HG02938 (cell line): ENCODE measurements around the gene USP6.
"Not testable (repeated sequence)": the region's sequence is repeated elsewhere in the genome, so short reads cannot be mapped to it uniquely, and the experiment has no call there.

Experiments used
- ATAC-seq: cut with Tn5 transposase; IDR thresholded peaks from one replicate; pipeline ENCODE4 v1.9.1; 2021; ENCODE audit warnings: mild to moderate bottlenecking, moderate library complexity; ENCODE audit not compliant: unreplicated experiment

USP6 gene

DNA sequence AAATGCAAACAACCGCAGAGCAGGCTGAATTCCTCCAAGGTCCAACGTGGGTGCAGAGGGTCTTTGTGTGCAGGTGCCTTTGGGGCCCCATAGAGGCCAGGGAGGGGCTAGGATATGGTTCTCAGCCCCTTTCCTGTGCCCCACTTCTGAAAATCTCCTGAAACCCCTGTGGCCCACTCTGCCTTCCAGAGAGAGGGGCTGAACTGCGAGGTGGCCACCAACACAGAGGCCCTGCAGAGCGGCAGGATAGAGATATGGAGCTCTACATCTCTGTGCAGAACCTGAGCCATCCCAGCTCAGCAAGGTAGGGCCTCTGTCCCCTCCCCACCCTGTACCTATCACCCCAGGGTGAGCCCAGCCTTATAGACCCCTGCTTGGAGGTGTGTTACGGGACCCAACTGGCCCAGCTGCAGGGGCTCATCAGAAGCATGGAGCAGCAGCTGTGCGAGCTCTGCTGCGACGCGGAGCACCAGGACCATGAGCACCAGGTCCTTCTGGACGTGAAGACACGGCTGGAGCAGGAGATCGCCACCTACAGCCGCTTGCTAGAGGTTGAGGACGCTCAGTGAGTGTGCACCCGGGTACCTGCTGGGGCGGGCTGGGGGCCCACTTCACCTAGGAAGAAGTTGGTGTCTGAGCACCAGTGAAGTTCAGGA lies 5.5 kb downstream of the USP6 start:
- ATAC-seq: no peak

DNA sequence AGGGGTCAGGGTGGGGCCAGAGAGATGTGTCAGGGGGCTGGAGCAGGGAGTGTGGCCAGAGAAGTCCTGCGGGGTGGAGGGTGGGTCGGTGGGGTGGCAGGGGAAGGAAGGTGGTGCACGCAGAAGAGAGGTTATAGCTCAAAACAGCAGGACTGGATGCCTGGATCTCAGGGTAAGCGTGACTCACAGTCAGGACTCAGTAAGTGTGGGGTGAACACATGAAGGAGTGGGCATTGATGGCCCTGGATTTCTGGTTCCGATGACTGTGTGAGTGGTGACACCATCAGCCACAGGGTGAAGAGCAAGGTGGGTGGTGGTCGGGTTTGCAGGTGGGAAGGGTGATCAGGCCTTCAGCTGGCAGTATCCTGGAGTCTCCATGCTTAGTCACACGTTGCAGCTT lies 6.2 kb downstream of the USP6 start:
- ATAC-seq: not testable (repeated sequence)

DNA sequence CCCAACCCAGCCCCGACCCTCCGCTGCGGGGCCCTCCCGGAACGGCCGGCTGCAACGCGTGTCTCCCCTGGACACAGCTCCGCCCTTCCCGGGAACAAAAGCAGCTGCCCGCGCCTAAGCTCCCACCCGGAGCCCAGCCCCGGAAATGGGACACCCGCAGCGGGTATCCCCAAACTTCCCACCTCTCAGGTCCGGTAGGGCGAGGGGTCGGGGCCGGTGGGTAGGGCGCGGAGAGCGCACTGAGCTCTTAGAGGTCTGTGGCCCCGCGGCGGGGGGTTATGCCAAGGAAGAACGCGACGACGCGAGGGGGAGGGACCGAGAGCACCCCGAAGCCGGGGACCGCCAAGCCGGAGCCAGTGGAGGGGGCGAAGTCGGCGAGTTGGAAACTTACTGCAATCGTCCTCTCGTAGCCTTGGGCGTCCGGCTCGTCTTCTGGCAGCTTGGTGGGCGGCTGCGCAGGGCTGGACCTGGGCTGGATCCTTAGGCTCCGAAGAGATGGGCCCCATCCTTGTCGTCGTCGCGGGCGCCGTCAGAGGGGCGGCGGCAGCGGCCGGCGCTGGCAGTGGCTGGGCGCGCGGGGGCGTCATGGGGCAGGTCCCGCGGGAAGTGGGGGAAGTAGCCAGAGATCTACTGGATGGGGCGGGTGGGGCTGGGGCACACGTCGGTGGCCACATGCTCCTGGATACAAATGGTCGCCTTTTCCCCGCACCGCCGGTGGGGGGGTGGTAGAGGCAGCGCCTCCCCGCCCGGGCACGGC lies 6.9 kb downstream of the USP6 start:
- no peak for ATAC-seq

DNA sequence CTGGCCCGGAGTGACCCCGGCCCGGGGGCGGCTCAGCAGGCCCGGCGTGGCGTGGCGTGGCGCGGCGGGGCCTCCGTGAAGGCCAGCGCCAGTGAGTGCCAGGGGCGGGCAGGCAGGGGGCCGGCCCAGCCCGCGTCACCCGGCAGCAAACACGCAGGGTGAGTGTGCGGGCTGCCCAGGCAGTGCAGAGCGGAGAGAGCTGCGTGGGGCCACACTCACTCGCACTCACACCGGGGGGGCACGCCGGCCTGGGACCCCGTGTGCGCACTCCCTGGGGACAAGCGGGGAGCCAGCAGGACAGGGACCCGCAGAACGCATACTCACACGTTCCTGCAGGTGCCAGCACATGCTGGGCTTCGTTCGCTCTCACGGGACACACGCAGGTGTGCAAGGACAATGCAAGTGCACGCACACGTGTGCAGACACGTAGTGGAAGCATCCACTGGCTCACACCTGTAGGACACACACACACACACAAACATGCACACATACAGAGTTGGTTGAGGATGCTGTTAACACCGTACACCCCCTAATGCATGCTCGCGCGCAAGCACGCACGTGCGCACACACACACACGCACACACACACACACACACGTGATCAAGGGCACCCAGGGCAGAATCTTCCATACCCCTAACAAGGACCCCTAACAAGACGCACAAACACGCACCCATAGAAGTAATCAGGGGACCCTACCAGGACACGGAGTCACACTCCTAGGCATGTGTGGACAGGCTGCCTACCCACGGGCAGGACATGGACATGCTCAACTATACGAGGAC lies 7.7 kb downstream of the USP6 start:
- ATAC-seq: no peak

DNA sequence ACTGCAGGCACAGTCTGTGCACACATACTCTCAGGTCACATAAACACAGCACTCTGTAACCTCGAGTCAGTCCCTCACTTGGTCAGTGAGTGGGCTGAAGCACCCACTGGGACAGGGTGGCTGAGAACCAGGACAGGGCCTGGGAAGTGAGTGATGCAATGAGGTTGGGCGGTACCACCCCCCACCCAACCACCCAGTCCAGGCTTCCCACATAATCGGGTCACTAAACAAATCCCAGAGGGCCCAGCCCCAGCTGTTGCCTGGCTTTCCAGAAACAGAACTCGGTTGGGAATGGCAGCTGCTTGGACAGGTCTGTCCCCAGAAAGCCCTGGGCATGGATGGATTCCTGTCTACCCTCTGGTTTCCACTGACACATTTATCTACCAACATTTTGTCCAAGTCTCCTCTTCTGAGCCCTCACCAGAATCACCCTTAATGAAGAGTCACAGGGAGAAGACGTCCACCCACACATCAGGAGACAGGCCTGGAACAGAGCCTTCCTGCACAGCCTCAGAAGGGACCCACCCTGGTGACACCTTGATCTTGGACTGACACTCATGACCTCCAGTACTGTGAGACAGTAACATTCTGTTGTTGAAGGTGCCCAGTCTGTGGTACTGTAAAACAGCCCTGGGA lies 8.4 kb downstream of the USP6 start:
- not testable (repeated sequence) for ATAC-seq

DNA sequence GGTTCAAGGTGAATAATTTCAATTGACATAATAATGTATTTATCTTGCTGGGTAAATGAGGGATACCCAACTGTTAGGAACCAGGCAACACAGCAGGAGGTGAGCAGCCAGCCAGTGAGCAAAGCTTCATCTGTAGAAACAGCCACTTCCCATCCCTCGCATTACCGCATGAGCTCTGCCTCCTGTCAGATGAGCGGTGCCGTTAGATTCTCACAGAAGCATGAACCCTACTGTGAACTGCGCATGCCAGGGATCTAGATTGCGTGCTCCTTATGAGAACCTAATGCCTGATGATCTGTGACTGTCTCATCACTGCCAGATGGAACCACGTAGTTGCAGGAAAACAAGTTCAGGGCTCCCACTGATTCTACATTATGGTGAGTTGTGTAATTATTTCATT lies 9.1 kb downstream of the USP6 start:
- not testable (repeated sequence) for ATAC-seq

DNA sequence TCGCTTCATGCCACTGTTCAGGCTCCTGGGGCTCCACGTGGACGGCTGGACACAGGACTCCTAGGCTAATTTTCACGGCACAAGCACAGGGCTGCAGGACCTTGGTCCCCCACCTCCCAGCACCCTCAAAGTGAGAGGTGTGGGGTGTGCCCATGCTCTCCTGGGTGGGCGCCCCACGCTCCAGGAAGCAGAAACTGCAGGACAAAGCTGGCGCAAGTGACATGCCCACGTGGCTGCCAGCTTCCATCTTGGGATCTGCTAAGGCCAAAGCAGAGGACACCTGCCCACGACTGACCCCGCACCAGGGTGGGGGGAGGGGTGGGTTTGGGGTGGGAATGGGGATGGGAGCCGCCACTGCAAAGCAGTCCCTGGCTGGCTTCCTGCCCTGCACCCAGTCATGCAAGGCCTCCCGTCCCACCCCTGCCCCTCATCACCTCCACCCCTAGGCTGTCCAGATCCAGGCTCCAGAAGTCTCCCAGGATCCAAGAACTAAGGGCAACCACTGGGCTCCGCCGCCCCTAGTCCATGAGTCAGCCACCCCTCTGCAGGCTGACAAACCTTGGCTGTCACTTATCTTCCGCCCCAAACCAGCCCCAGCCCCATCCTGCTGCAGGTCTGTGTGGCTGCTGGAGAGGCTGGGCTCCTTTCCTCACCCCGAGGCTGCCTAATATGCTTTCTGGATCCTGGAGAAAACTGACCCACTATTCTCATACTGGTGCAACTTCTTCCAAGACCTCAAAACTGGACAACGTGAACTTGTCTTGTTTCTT lies 11.1 kb downstream of the USP6 start:
- no peak for ATAC-seq

DNA sequence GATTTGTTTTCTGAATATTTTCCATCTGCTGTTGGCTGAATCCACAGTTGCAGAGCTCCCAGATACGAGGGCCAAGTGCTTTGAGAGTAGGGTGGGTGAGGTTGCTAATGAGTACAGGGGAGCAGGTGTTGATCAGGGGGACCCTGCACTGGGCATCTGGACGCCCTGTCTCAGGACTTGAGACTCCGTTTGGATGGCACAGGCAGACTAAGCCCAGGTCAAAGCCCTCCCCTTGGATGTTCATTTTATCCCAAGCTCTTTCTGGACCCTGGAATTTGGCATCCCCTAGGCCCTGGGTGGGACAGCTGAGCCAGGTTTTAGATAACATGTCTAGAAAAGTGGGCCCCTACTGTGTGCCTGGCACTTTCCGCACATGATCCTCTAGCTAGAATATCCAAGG lies 12.1 kb downstream of the USP6 start:
- ATAC-seq: no peak

DNA sequence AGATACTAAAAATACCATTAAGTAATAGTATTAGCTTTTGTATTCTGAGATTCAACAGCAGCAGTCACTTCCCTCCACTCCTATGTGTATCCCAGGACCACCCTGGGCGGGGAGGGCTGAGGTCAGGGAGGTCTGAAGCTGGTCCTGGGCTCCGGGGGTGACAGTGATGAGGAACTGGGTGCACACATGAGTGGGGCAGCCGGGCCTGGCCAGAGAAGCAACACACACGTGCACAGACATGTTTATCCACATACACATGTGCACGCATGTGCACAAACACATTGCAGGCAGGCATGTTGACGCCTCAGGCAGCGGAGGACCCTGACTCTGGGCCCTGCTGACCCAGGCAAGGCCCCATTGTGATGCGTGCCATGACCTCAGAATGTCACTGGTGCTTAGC lies 12.6 kb downstream of the USP6 start:
- not testable (repeated sequence) for ATAC-seq

DNA sequence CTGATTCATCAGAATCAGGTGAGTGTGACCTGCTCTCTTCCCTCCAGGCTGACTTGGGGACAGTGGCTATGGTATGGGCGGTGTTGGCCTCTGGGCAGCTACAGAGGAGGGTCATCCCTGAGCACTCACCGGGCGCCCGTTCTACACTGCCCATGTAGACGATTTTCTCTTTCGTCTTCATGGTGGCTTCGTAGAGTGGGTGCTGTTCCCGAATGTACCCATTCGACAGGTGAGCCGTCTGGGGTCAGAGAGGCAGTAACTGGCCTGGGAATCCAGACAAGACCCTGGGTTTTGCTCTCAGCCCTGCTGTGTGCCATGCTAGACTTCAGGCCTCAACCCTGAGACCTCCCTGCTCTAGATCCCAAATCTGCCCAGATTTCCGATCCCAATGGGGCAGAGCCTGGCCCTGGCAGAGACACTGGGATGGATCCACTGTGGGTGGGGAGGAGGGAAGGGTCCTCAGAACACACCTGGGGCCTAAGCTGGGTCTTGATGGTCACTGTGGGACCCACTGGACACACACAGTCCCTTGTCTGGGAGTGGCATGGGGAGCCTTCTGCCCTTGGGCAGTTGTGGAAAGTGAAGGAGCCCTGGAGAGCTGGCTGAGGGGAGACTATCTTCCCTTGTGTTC lies 13.2 kb downstream of the USP6 start:
- no peak for ATAC-seq

DNA sequence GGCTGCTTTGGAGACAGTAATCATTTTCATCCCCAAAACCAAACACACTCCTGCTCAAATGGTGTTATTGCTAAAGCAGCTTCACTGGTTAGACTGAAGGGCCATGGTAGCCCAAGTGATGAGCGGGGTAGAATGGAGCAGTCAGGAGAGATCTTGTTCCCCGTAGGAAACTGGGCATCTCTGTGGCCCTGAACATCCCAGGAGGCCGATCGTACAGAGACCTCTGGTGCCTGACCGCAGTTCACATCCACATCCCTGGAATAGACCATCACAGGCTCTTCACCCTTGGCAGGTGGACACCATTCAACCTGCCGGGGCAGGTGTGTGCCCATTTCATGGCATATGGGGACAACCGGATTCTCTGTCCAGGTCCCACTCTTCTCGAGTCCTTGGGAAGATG lies 13.9 kb downstream of the USP6 start:
- not testable (repeated sequence) for ATAC-seq

DNA sequence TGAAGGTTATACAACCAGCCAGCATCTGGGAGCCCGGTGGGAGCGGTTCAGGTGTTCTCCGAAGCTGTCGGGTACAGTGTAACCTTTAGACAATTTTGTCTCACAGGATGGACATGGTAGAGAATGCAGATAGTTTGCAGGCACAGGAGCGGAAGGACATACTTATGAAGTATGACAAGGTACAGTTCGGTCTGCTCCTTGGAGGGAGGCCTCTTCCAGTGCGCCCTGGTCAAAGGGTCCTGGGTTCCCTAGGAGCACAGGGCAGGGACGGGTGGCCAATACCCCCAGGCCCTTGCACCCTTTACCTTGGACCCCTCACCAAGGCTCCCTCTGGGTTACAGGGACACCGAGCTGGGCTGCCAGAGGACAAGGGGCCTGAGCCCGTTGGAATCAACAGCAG lies 14.4 kb downstream of the USP6 start:
- ATAC-seq: not testable (repeated sequence)

DNA sequence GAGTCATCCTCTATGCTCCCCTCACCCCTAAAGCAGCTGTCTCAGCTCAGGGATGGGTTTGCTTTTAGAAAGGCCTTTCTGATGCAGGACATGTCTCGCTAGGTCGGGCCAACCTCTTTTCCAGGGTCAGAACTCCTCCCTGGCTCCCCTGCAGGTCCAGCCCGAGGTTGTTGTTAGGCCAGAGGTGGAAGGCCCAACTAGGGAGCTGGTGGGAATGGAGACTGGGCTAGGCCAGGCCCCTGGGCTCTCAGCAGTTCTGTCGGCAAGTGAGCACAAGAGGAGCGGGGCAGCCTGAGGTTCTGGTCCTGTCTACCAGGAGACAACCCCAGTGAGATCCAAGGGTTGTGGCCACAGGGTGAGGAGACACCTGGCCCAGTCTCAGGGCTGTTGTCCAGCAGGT lies 14.9 kb downstream of the USP6 start:
- ATAC-seq: not testable (repeated sequence)

DNA sequence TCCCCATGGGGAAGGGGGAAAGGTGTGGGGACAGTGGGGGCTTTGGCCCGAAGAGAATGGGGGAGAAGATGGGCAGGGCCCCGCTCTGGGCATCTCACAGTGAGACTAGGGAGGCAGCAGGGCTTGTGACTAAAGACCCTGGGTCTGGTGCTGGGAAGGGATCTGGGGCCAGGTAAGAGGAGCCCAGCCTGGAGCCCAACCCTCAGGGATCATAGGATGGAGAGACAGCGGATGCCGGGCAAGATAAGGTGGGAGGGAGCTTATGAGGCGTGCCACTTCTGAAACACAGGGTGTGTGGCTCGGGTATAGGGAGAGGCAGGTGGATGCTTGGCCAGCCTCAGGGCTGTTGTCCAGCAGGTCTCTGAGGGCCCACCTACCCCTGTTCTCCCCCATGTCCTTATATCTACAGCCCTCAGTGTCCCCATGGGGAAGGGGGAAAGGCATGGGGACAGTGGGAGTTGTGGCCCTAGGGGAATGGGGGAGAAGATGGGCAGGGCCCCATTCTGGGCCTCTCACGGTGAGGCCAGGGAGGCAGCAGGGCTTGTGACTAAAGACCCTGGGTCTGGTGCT lies 15.4 kb downstream of the USP6 start:
- ATAC-seq: no peak

DNA sequence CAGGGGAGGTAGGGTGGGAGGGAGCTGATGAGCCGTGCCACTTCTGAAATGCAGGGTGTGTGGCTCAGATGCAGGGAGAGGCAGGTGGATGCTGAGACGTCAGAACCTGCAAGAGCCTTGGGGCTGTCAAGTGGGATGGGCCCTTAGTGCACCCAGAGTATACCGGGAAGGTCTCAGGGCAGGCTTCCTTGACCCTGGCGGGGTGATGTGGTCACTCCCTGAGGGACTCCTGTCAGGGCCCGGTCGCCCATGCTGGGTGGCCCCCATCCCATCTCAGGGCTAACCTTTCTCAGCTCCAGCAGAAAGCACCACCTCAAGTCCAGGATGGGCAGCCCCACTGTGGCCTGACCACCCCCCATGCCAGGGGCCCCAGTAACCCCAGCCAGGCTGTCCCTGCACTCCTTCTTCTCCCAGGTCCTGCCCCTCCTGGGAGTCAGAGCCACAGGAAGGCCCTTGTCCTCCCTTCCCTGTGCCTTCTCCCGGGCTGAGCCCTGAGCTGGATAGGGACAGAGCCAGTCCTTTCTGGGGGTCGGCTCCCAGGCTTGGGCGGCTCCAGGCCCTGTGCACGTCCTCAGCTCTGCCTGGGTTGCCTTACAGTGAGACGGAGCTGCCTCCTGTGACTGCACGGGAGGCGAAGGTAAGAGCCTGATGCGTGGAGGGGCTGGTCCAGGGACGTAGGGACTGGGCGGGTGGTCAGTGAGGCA lies 16.1 kb downstream of the USP6 start:
- not testable (repeated sequence) for ATAC-seq

DNA sequence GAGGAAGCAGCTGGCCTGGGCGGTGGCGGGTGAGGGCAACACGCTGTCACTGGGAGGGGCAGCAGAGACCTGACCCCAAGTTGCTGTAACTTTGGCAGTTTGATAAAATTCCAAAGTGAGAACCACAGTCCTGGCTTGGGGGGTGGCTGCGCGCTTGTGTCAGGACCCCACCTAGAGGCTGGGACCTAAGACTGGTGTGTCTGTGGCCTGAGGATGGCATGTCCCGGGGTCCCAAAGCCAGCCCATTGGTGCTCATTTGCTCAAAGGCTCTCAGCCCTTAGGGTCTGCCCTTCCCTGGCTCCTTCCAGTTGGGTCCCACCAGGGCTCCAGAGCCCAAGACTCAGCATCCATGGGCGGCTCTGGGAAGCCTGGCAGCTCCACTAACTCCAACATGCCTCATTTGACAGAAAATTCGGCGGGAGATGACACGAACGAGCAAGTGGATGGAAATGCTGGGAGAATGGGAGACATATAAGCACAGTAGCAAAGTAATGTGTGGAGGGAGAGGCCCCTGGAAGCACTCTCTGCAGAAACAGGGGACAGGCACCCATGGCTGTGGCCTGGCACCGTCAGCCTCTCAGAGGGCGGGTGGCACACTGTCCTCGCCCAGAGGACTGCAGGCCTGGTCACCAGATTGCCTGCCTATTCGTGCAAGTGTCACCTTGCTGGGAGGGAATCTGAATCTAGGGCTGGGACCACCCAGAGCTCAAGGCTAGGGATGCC lies 16.8 kb downstream of the USP6 start:
- ATAC-seq: not testable (repeated sequence)

DNA sequence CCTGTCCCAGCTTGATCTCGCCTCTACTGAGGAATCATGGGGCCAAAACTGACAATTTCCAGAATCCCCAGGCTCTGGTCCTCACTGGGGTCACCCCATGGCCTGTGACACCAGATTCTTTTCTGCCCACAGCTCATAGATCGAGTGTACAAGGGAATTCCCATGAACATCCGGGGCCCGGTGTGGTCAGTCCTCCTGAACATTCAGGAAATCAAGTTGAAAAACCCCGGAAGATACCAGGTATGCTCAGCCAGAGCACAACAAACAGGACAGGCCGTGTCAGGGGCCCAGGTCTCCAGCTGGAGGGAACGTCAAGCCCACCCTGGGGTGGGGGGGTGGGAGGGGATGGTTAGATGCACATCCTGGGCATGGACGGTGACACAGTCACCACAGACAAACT lies 17.5 kb downstream of the USP6 start:
- no peak for ATAC-seq

DNA sequence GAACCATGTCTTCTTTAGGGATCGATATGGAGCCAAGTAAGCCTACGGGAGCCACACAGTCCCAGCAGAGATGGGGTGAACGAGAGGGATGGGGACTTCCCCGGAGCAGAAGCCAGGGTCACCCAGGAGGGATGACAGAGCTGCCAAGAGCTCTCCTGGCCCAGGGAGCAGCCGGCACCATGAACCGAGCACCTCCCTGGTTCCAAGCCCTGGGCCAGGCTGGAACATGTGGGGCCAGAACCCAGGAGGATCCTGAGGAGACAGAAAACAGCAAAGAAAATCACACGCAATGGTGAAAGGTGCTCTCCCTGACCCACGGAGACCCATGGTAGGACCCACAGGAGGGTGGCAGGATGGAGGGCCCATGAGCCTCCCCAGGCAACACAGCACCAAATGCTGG lies 18.1 kb downstream of the USP6 start:
- ATAC-seq: not testable (repeated sequence)
